Uterus (tissue), 2 donors: Measurements from ENCODE around the gene VPS11.

Experiments used
- CTCF ChIP-seq, 4 experiments: fragments of 200-600 bp in 2 of 4; fragments of 450-650 bp in 2 of 4; sonication (generic) in 2 of 4; IDR thresholded peaks; one replicate each; pipeline ENCODE4 v1.5.1; 2016 to 2019; ENCODE audit warnings: antibody characterized with exemption in 4 of 4, mild to moderate bottlenecking in 2 of 4, moderate library complexity in 1 of 4
- POLR2A ChIP-seq, 2 donors: fragments of 450-650 bp; IDR thresholded peaks; one replicate each; pipeline ENCODE4 v1.6.1; 2016; ENCODE audit warnings: antibody characterized with exemption in 2 of 2, mild to moderate bottlenecking in 1 of 2, moderate library complexity in 1 of 2

GRCh38 chr11:119112314-119113020 is 44.8 kb downstream of the VPS11 start:
- no peak for TF ChIP-seq POLR2A (IDR thresholded peaks at IDR 0.05)
- no peak for TF ChIP-seq CTCF (IDR thresholded peaks at IDR 0.05)
